ENCODE measurements around the gene BCL2.

DNA sequence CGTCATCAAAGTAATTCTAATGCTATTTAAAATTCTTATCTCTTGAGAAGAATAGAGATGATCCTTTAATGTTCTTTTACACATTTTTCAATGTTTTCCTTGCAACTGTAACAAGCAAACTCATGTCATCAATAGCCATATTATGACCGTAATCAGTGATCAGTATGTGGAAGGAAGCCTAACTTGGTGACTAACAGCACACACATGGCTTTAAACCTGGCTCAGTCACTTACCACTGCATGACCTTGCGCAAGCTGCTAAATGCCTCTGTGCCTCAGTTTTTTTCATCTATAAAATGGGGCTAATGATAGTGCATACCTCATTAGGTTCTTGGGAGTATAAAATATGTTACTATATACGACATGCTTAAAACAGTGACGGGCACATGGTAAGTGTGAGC is 149.7 kb downstream of the BCL2 start:
- TF ChIP-seq CTCF (IDR thresholded peaks at IDR 0.05) (no peak), POLR2A (IDR thresholded peaks at IDR 0.05) (no peak), EP300 (IDR thresholded peaks at IDR 0.05) (no peak)

Data from ovary (tissue), 3 donors.